ENCODE data around the gene STYXL2.

GRCh38 chr1:167137793-167138510, 44.1 kb downstream of the STYXL2 start:
- TF ChIP-seq FOXM1 (IDR thresholded peaks at IDR 0.05; ENCODE audit: borderline replicate concordance, low read depth) (no peak), EGR1 (IDR thresholded peaks at IDR 0.05) (no peak), REST (IDR thresholded peaks at IDR 0.05; ENCODE audit: low read depth) (no peak), MAX (IDR thresholded peaks at IDR 0.05) (no peak), TAF1 (IDR thresholded peaks at IDR 0.05; ENCODE audit: low read depth) (no peak), CEBPB (IDR thresholded peaks at IDR 0.05) (no peak), YY1 (IDR thresholded peaks at IDR 0.05; ENCODE audit: low read depth) (no peak)
